Muscle of leg (tissue), 11 donors: ENCODE measurements around the gene FKBP9. TPM values are rescaled to one million over a fixed set of nuclear protein-coding genes. Genes with fewer than 3 reads are reported as not detected.
"Not testable (repeated sequence)": the region's sequence is repeated elsewhere in the genome, so short reads cannot be mapped to it uniquely, and the experiment has no call there.

Experiments used
- DNase-seq: peaks from one replicate; pipeline ENCODE4 v3.0.0; 2013
- H3K27ac ChIP-seq: one replicate; pipeline ENCODE4 v1.5.1; 2013; ENCODE audit warnings: mild to moderate bottlenecking, low read length, control low read depth
- H3K27me3 ChIP-seq: one replicate; pipeline ENCODE4 v1.6.1; 2013; ENCODE audit warnings: low read length; ENCODE audit not compliant: control insufficient read depth, insufficient read depth
- H3K36me3 ChIP-seq: one replicate; pipeline ENCODE4 v1.6.1; 2013; ENCODE audit warnings: low read length; ENCODE audit not compliant: control insufficient read depth, insufficient read depth
- H3K4me1 ChIP-seq: one replicate; pipeline ENCODE4 v1.6.1; 2013; ENCODE audit warnings: low read length; ENCODE audit not compliant: control insufficient read depth, insufficient read depth
- H3K4me3 ChIP-seq: one replicate; pipeline ENCODE4 v1.5.1; 2013; ENCODE audit warnings: low read length, control low read depth
- H3K9me3 ChIP-seq: replicated peaks from 2 replicates; pipeline ENCODE4 v1.6.1; 2013; ENCODE audit warnings: low read depth, low read length; ENCODE audit not compliant: control insufficient read depth
- WGBS: methylation state at CpG from one replicate; pipeline ENCODE4 v1.1.5; 2013; ENCODE audit warnings: missing lambda C conversion rate; ENCODE audit not compliant: insufficient coverage; 5-methylcytosine and 5-hydroxymethylcytosine counted together
- polyA plus RNA-seq, 8 donors: library from polyadenylated mRNA; unstranded; fragments of 120-200 nt; gene quantifications; one replicate each; pipeline versions ENCODE4 v1.2.1 to v1.2.3, GENCODE V29; 2013; ENCODE audit warnings: inconsistent platforms in 1 of 8, low replicate concordance in 1 of 8; ENCODE audit not compliant: insufficient read length in 8 of 8, insufficient read depth in 1 of 8
- total RNA-seq: library from RNA; stranded (reverse); fragments of 120-200 nt; gene quantifications from one replicate; pipeline ENCODE4 v1.2.4, GENCODE V29; 2013

The FKBP9 gene
- total and polyA plus RNA-seq, 9 donors = 110 to 239 (median 153) TPM

GRCh38 chr7:32947420-32947983, 9.7 kb upstream of the FKBP9 start:
- Histone ChIP-seq H3K4me3 (no peak overlapping the region), H3K4me1 (peaks cover 2% of the 10 kb centered on the region), H3K9me3 (peaks cover 23% of the 10 kb centered on the region), H3K27ac (no peak overlapping the region), H3K27me3 (no peaks in the 10 kb centered on the region), H3K36me3 (no peaks in the 10 kb centered on the region)
- DNase-seq = no peak
- WGBS = 80% methylated on average over 1 of the region's 3 CpGs

- Histone ChIP-seq H3K36me3 (no peaks in the 10 kb centered on the region), H3K4me3 (no peak overlapping the region), H3K27me3 (no peaks in the 10 kb centered on the region), H3K9me3 (peaks cover 23% of the 10 kb centered on the region), H3K4me1 (peaks cover under 1% of the 10 kb centered on the region), H3K27ac (no peak overlapping the region)
- no peak for DNase-seq
- WGBS = no CpG with 5 or more reads among the region's 4 CpGs
Observed at GRCh38 chr7:32948202-32948601, 9.0 kb upstream of the FKBP9 start.

- no peak overlapping the region for H3K27ac ChIP-seq
- peaks cover 10% of the 10 kb centered on the region for H3K9me3 ChIP-seq
- DNase-seq = no peak
- H3K27me3 ChIP-seq = no peaks in the 10 kb centered on the region
- no peak overlapping the region for H3K4me3 ChIP-seq
- WGBS = 100% methylated on average over 1 of the region's 1 CpG
- H3K4me1 ChIP-seq = no peaks in the 10 kb centered on the region
- H3K36me3 ChIP-seq = no peaks in the 10 kb centered on the region
Observed at GRCh38 chr7:32952876-32953275, 4.4 kb upstream of the FKBP9 start.

- H3K36me3 ChIP-seq = no peaks in the 10 kb centered on the region
- H3K4me1 ChIP-seq = peaks cover 7% of the 10 kb centered on the region
- H3K4me3 ChIP-seq = peak overlapping the region; percentile 90
- H3K9me3 ChIP-seq = no peaks in the 10 kb centered on the region
- WGBS = 56% methylated on average over 7 of the region's 26 CpGs
- peak overlapping the region; percentile 94 for H3K27ac ChIP-seq
- H3K27me3 ChIP-seq = no peaks in the 10 kb centered on the region
- DNase-seq = peak; percentile 79
Observed at GRCh38 chr7:32958046-32959025, 1.1 kb downstream of the FKBP9 start.

- not testable (repeated sequence) for H3K27ac ChIP-seq, H3K9me3 ChIP-seq, H3K4me3 ChIP-seq, H3K27me3 ChIP-seq, H3K36me3 ChIP-seq
- peak; percentile 16 for DNase-seq
- peaks cover 13% of the 10 kb centered on the region for H3K4me1 ChIP-seq
- 14% methylated on average over 3 of the region's 5 CpGs for WGBS
Observed at GRCh38 chr7:32963880-32964301, 6.7 kb downstream of the FKBP9 start.

GRCh38 chr7:32964461-32965159, 7.4 kb downstream of the FKBP9 start:
- Histone ChIP-seq H3K27ac (peak overlapping the region; percentile 25), H3K4me1 (peaks cover 13% of the 10 kb centered on the region)
- DNase-seq = peak; percentile 61
- no CpG with 5 or more reads among the region's 8 CpGs for WGBS
- not testable (repeated sequence) for H3K36me3 ChIP-seq, H3K4me3 ChIP-seq, H3K9me3 ChIP-seq, H3K27me3 ChIP-seq

GRCh38 chr7:32966489-32967267, 9.4 kb downstream of the FKBP9 start:
- peaks cover 13% of the 10 kb centered on the region for H3K4me1 ChIP-seq
- WGBS = no CpG with 5 or more reads among the region's 5 CpGs
- H3K36me3 ChIP-seq, H3K27me3 ChIP-seq, H3K9me3 ChIP-seq, H3K4me3 ChIP-seq, H3K27ac ChIP-seq, DNase-seq: not testable (repeated sequence)

GRCh38 chr7:32967268-32967582, 10.0 kb downstream of the FKBP9 start:
- H3K27ac ChIP-seq, DNase-seq: not testable (repeated sequence)
- no CpG with 5 or more reads among the region's 4 CpGs for WGBS

GRCh38 chr7:32971967-32972366, 14.7 kb downstream of the FKBP9 start:
- DNase-seq, H3K4me1 ChIP-seq, H3K9me3 ChIP-seq, H3K27me3 ChIP-seq, H3K4me3 ChIP-seq, H3K36me3 ChIP-seq, H3K27ac ChIP-seq: not testable (repeated sequence)
- 0% methylated on average over 1 of the region's 3 CpGs for WGBS

More at GRCh38 chr7:32967268-32967582, 10.0 kb downstream of the FKBP9 start:
- not testable (repeated sequence) for H3K27me3 ChIP-seq, H3K4me3 ChIP-seq, H3K9me3 ChIP-seq, H3K36me3 ChIP-seq
- peaks cover 13% of the 10 kb centered on the region for H3K4me1 ChIP-seq
